ENCODE results near the gene CISD1. TPM values are rescaled to one million over a fixed set of nuclear protein-coding genes. Genes with fewer than 3 reads are reported as not detected.

The CISD1 gene
- total and polyA plus RNA-seq, 2 donors (not counting 3 experiments of a cell fraction or from before 2014, with no cell fraction given) = 25.5 to 53.0 TPM

GRCh38 chr10:58220769-58221451, 48.1 kb upstream of the CISD1 start:
- POLR2A ChIA-PET = no interaction called here
- H3K36me3 ChIP-seq (ENCODE audit: control insufficient read depth in 2 of 2, extremely low read depth in 1 of 2, insufficient read depth in 2 of 2, low read length in 2 of 2) = no peaks in the 10 kb centered on the region
- H4K20me1 ChIP-seq (replicated peaks; ENCODE audit: control insufficient read depth, extremely low read depth, insufficient read depth, low read length) = no peaks in the 10 kb centered on the region
- intact Hi-C loops (cut with micrococcal nuclease) (no loop called here), dilution Hi-C loops (cut with MboI; ENCODE audit: extremely low pct_ligation_motif_present, low sequenced_read_pairs) (no loop called here)
- no peaks in the 10 kb centered on the region for H3K9me1 ChIP-seq (replicated peaks; ENCODE audit: control insufficient read depth, extremely low read depth, insufficient read depth, low read length)
- no peaks in the 10 kb centered on the region for H3K9me3 ChIP-seq (replicated peaks; ENCODE audit: control insufficient read depth, insufficient read depth, low read length)
- no peaks in the 10 kb centered on the region for H3K4me1 ChIP-seq (ENCODE audit: control insufficient read depth, extremely low read depth, insufficient read depth, low read length)
- no peak for DNase-seq (ENCODE audit: low read depth, low spot score)
- no peak overlapping the region for H3K4me2 ChIP-seq (ENCODE audit: insufficient read depth, low read length)
- TF ChIP-seq MYC (IDR thresholded peaks at IDR 0.05; ENCODE audit: low read depth, low read length) (no peak), GATA2 (IDR thresholded peaks at IDR 0.05; ENCODE audit: insufficient read depth, insufficient read length, low read depth, low read length) (no peak), POLR2A (IDR thresholded peaks at IDR 0.05; ENCODE audit: low read depth, low read length) (no peak), JUN (IDR thresholded peaks at IDR 0.05; ENCODE audit: borderline replicate concordance, insufficient read depth, insufficient read length, low read depth) (no peak), EZH2 (IDR thresholded peaks at IDR 0.05; ENCODE audit: borderline replicate concordance, low read depth, low read length, severe bottlenecking) (no peak)
- TF ChIP-seq, protein P1, sequence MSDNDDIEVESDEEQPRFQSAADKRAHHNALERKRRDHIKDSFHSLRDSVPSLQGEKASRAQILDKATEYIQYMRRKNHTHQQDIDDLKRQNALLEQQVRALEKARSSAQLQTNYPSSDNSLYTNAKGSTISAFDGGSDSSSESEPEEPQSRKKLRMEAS (IDR thresholded peaks at IDR 0.05; ENCODE audit: insufficient read depth, insufficient read length) = no peak
- no peak for FAIRE-seq
- H3K9ac ChIP-seq (replicated peaks; ENCODE audit: extremely low read depth, insufficient read depth, low read length) = no peak overlapping the region
- H3K79me2 ChIP-seq (ENCODE audit: control insufficient read depth, insufficient read depth, low read length) = no peaks in the 10 kb centered on the region
- H3K27ac ChIP-seq (ENCODE audit: insufficient read depth, low read depth, low read length) = no peak overlapping the region
- CTCF ChIA-PET = no interaction called here
- no peaks in the 10 kb centered on the region for H3K27me3 ChIP-seq (ENCODE audit: control insufficient read depth in 2 of 2, insufficient read depth in 2 of 2, low read length in 2 of 2)
- no TSS peak for BruUV-seq (replicated peaks)
- no peak overlapping the region for H3K4me3 ChIP-seq (replicated peaks in 1 of 3; ENCODE audit: insufficient read depth in 1 of 3, low read depth in 1 of 3, low read length in 3 of 3)
- no peak overlapping the region for H2AFZ ChIP-seq (ENCODE audit: low read depth, low read length)

GRCh38 chr10:58225654-58226053, 43.3 kb upstream of the CISD1 start:
- H3K9ac ChIP-seq (replicated peaks; ENCODE audit: extremely low read depth, insufficient read depth, low read length) = no peak overlapping the region
- FAIRE-seq (no peak), DNase-seq (ENCODE audit: low read depth, low spot score) (no peak)
- dilution Hi-C loops (cut with MboI; ENCODE audit: extremely low pct_ligation_motif_present, low sequenced_read_pairs) = no loop called here
- H3K4me3 ChIP-seq (replicated peaks in 1 of 3; ENCODE audit: insufficient read depth in 1 of 3, low read depth in 1 of 3, low read length in 3 of 3) = no peak overlapping the region
- TF ChIP-seq MYC (IDR thresholded peaks at IDR 0.05; ENCODE audit: low read depth, low read length) (no peak), POLR2A (IDR thresholded peaks at IDR 0.05; ENCODE audit: low read depth, low read length) (no peak), POLR2AphosphoS5 (IDR thresholded peaks at IDR 0.05; ENCODE audit: insufficient read depth, low read depth, low read length) (no peak), GATA2 (IDR thresholded peaks at IDR 0.05; ENCODE audit: insufficient read depth, insufficient read length, low read depth, low read length) (no peak), EZH2 (IDR thresholded peaks at IDR 0.05; ENCODE audit: borderline replicate concordance, low read depth, low read length, severe bottlenecking) (no peak), FOS (IDR thresholded peaks at IDR 0.05; ENCODE audit: borderline replicate concordance, insufficient read depth, low read length) (no peak), JUN (IDR thresholded peaks at IDR 0.05; ENCODE audit: borderline replicate concordance, insufficient read depth, insufficient read length, low read depth) (no peak)
- TF ChIP-seq, protein P1 (IDR thresholded peaks at IDR 0.05; ENCODE audit: insufficient read depth, insufficient read length) = no peak
- TF ChIP-seq, protein P2, sequence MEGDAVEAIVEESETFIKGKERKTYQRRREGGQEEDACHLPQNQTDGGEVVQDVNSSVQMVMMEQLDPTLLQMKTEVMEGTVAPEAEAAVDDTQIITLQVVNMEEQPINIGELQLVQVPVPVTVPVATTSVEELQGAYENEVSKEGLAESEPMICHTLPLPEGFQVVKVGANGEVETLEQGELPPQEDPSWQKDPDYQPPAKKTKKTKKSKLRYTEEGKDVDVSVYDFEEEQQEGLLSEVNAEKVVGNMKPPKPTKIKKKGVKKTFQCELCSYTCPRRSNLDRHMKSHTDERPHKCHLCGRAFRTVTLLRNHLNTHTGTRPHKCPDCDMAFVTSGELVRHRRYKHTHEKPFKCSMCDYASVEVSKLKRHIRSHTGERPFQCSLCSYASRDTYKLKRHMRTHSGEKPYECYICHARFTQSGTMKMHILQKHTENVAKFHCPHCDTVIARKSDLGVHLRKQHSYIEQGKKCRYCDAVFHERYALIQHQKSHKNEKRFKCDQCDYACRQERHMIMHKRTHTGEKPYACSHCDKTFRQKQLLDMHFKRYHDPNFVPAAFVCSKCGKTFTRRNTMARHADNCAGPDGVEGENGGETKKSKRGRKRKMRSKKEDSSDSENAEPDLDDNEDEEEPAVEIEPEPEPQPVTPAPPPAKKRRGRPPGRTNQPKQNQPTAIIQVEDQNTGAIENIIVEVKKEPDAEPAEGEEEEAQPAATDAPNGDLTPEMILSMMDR (IDR thresholded peaks at IDR 0.05; ENCODE audit: extremely low read depth in 1 of 2, insufficient read depth in 1 of 2, low read depth in 1 of 2, low read length in 2 of 2) = no peak
- H3K27me3 ChIP-seq (ENCODE audit: control insufficient read depth in 2 of 2, insufficient read depth in 2 of 2, low read length in 2 of 2) = no peaks in the 10 kb centered on the region
- intact Hi-C loops (cut with micrococcal nuclease) = no loop called here
- BruUV-seq (replicated peaks) = no TSS peak
- no peaks in the 10 kb centered on the region for H3K9me1 ChIP-seq (replicated peaks; ENCODE audit: control insufficient read depth, extremely low read depth, insufficient read depth, low read length)
- no peaks in the 10 kb centered on the region for H3K9me3 ChIP-seq (replicated peaks; ENCODE audit: control insufficient read depth, insufficient read depth, low read length)
- no peaks in the 10 kb centered on the region for H4K20me1 ChIP-seq (replicated peaks; ENCODE audit: control insufficient read depth, extremely low read depth, insufficient read depth, low read length)
- no peaks in the 10 kb centered on the region for H3K79me2 ChIP-seq (ENCODE audit: control insufficient read depth, insufficient read depth, low read length)
- no peak overlapping the region for H3K4me2 ChIP-seq (ENCODE audit: insufficient read depth, low read length)
- peaks cover 0 to 2% of the 10 kb centered on the region in 2 experiments for H3K36me3 ChIP-seq (ENCODE audit: control insufficient read depth in 2 of 2, extremely low read depth in 1 of 2, insufficient read depth in 2 of 2, low read length in 2 of 2)
- H2AFZ ChIP-seq (ENCODE audit: low read depth, low read length) = no peak overlapping the region
- no peak overlapping the region for H3K27ac ChIP-seq (ENCODE audit: insufficient read depth, low read depth, low read length)
- ChIA-PET CTCF (interaction anchor here (1.0 kb wide), 1 partner anchor 66 kb away, joined by 3 read pairs; no protein-coding TSS in a partner anchor), POLR2A (no interaction called here)
- H3K4me1 ChIP-seq (ENCODE audit: control insufficient read depth, extremely low read depth, insufficient read depth, low read length) = no peaks in the 10 kb centered on the region
